Lower leg skin (tissue), 3 donors: Measurements from ENCODE around the gene CD53.

ENCODE experiments used
- POLR2A ChIP-seq, 2 donors: fragments of 450-650 bp; IDR thresholded peaks; one replicate each; pipeline ENCODE4 v1.6.1; 2016 to 2017; ENCODE audit warnings: antibody characterized with exemption in 2 of 2, mild to moderate bottlenecking in 1 of 2, moderate library complexity in 1 of 2
- TF ChIP-seq, protein P1 (sequence below), 3 donors: fragments of 450-650 bp; IDR thresholded peaks; one replicate each; pipeline ENCODE4 v1.5.1; 2016; ENCODE audit warnings: antibody characterized with exemption in 3 of 3, mild to moderate bottlenecking in 3 of 3, moderate library complexity in 2 of 3

GRCh38 chr1:110870721-110871388 is 2.1 kb upstream of the CD53 start:
- TF ChIP-seq, protein P1, sequence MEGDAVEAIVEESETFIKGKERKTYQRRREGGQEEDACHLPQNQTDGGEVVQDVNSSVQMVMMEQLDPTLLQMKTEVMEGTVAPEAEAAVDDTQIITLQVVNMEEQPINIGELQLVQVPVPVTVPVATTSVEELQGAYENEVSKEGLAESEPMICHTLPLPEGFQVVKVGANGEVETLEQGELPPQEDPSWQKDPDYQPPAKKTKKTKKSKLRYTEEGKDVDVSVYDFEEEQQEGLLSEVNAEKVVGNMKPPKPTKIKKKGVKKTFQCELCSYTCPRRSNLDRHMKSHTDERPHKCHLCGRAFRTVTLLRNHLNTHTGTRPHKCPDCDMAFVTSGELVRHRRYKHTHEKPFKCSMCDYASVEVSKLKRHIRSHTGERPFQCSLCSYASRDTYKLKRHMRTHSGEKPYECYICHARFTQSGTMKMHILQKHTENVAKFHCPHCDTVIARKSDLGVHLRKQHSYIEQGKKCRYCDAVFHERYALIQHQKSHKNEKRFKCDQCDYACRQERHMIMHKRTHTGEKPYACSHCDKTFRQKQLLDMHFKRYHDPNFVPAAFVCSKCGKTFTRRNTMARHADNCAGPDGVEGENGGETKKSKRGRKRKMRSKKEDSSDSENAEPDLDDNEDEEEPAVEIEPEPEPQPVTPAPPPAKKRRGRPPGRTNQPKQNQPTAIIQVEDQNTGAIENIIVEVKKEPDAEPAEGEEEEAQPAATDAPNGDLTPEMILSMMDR (IDR thresholded peaks at IDR 0.05), result no peak
- no peak for TF ChIP-seq POLR2A (IDR thresholded peaks at IDR 0.05)
